PC-3 (cell line): ENCODE measurements around the gene ATP1A2. TPM values are rescaled to one million over a fixed set of nuclear protein-coding genes. Genes with fewer than 3 reads are reported as not detected.
A peak's percentile ranks its signal among the peaks of the same experiment; 100 is the strongest.

Experiments
- ATAC-seq: fragments of 200-7000 bp; cut with Tn5 transposase; 2 replicates; pipeline ENCODE4 v1.9.1; 2020; ENCODE audit warnings: mild to moderate bottlenecking, moderate library complexity
- BruUV-seq: library from RNA; stranded (reverse); fragments of 400-500 nt; replicated peaks from 2 replicates; lab custom pipeline; 2021; lab: Mats Ljungman, UMichigan
- CTCF ChIA-PET: fragments of 300-600 bp; sonication (Branson Sonifier 250); formaldehyde crosslinking; loops from one replicate; lab custom pipeline; 2022; ENCODE audit warnings: antibody characterized with exemption; lab: Charles Lee
- POLR2A ChIA-PET: fragments of 300-600 bp; sonication (Branson Sonifier 250); formaldehyde crosslinking; loops from one replicate; lab custom pipeline; 2022; ENCODE audit warnings: antibody characterized with exemption; ENCODE audit not compliant: unreplicated experiment; lab: Charles Lee
- DNase-seq: peaks from one replicate; pipeline ENCODE4 v3.0.0-alpha.2; 2015
- H2AFZ ChIP-seq: fragments of 300-600 bp; sonication (generic); 2 replicates; pipeline ENCODE4 v1.6.0; 2016; ENCODE audit warnings: antibody characterized with exemption, low read length
- H3F3A ChIP-seq: fragments of 300-600 bp; sonication (generic); one replicate; pipeline ENCODE4 v1.6.0; 2017; ENCODE audit warnings: antibody characterized with exemption, low read length, control low read depth, mild to moderate bottlenecking; ENCODE audit not compliant: unreplicated experiment
- H3K27ac ChIP-seq: fragments of 300-600 bp; sonication (generic); 2 replicates; pipeline ENCODE4 v1.5.1; 2016; ENCODE audit warnings: mild to moderate bottlenecking, low read length
- H3K27me3 ChIP-seq: fragments of 300-600 bp; sonication (generic); 2 replicates; pipeline ENCODE4 v1.6.1; 2016; ENCODE audit warnings: low read length, mixed read lengths
- H3K36me3 ChIP-seq: fragments of 300-600 bp; sonication (generic); 2 replicates; pipeline ENCODE4 v1.6.1; 2016; ENCODE audit warnings: low read depth, mixed run types, low read length, mixed read lengths
- H3K4me1 ChIP-seq: fragments of 300-600 bp; sonication (generic); 2 replicates; pipeline ENCODE4 v1.5.1; 2016; ENCODE audit warnings: low read length; ENCODE audit not compliant: insufficient read depth
- H3K4me2 ChIP-seq: fragments of 300-600 bp; sonication (generic); 2 replicates; pipeline ENCODE4 v1.6.0; 2016; ENCODE audit warnings: low read length
- H3K4me3 ChIP-seq: fragments of 300-600 bp; sonication (generic); 2 replicates; pipeline ENCODE4 v1.5.1; 2016; ENCODE audit warnings: mild to moderate bottlenecking, low read length, mixed read lengths
- H3K79me2 ChIP-seq: fragments of 300-600 bp; sonication (generic); 2 replicates; pipeline ENCODE4 v1.6.1; 2017; ENCODE audit warnings: low read length, mixed read lengths
- H3K9ac ChIP-seq: fragments of 300-600 bp; sonication (generic); 2 replicates; pipeline ENCODE4 v1.6.0; 2016; ENCODE audit warnings: mild to moderate bottlenecking, low read length
- H3K9me2 ChIP-seq: fragments of 300-600 bp; sonication (generic); replicated peaks from 2 replicates; pipeline ENCODE4 v1.6.1; 2016; ENCODE audit warnings: mixed run types, low read length, mixed read lengths
- H3K9me3 ChIP-seq: fragments of 300-600 bp; sonication (generic); 2 replicates; pipeline ENCODE4 v1.6.1; 2016; ENCODE audit warnings: low read length, mixed read lengths
- H4K20me1 ChIP-seq: fragments of 300-600 bp; sonication (generic); 2 replicates; pipeline ENCODE4 v1.6.1; 2016; ENCODE audit warnings: low read length, mixed read lengths
- EZH2 ChIP-seq: fragments of 300-600 bp; sonication (generic); IDR thresholded peaks from one replicate; pipeline ENCODE4 v1.6.1; 2017; ENCODE audit warnings: antibody characterized with exemption, mild to moderate bottlenecking, low read length; ENCODE audit not compliant: unreplicated experiment
- EZH2phosphoT487 ChIP-seq: fragments of 300-600 bp; sonication (generic); IDR thresholded peaks from 2 replicates; pipeline ENCODE4 v1.6.1; 2018; ENCODE audit warnings: mild to moderate bottlenecking, antibody characterized with exemption, low read length, borderline replicate concordance
- intact Hi-C: fragments of 100-400 bp; cut with micrococcal nuclease; formaldehyde crosslinking; loops from 2 replicates; pipeline ENCODE4 v1.9.0; 2023
- total RNA-seq: library from RNA; depleted of rRNA; stranded (reverse); fragments of >200 nt; gene quantifications from 2 replicates; pipeline ENCODE4 v1.2.3, GENCODE V29; 2014
- TF ChIP-seq, protein P1 (sequence below): fragments of 300-600 bp; sonication (generic); conservative IDR thresholded peaks from 2 replicates; pipeline ENCODE4 v1.5.1; 2017; ENCODE audit warnings: antibody characterized with exemption, low read depth, mild to moderate bottlenecking, low read length

The ATP1A2 gene
- total RNA-seq, 1 experiment from 2014 or later, result not detected

DNA sequence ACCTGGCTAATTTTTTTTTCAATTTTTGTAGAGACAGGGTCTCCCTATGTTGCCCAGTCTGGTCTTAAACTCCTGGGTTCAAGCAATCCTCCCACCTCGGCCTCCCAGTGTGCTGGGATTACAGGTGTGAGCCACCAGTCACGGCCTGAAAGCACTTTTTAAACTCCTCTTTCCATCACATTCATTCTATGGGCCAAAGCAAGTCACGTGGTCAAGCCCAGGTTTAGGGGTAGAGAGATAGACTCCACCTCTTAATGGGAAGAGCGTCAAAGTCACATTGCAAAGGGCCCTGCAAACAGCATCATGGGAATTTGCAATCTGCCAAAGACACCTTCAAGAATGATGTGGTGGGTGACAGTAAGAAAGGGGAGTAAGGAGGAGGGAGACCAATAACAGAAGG, 43.0 kb downstream of the ATP1A2 start:
- H2AFZ ChIP-seq, result no peak overlapping the region
- TF ChIP-seq, protein P1, sequence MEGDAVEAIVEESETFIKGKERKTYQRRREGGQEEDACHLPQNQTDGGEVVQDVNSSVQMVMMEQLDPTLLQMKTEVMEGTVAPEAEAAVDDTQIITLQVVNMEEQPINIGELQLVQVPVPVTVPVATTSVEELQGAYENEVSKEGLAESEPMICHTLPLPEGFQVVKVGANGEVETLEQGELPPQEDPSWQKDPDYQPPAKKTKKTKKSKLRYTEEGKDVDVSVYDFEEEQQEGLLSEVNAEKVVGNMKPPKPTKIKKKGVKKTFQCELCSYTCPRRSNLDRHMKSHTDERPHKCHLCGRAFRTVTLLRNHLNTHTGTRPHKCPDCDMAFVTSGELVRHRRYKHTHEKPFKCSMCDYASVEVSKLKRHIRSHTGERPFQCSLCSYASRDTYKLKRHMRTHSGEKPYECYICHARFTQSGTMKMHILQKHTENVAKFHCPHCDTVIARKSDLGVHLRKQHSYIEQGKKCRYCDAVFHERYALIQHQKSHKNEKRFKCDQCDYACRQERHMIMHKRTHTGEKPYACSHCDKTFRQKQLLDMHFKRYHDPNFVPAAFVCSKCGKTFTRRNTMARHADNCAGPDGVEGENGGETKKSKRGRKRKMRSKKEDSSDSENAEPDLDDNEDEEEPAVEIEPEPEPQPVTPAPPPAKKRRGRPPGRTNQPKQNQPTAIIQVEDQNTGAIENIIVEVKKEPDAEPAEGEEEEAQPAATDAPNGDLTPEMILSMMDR, result no peak
- TF ChIP-seq EZH2phosphoT487, result no peak
- TF ChIP-seq EZH2, result no peak

DNA sequence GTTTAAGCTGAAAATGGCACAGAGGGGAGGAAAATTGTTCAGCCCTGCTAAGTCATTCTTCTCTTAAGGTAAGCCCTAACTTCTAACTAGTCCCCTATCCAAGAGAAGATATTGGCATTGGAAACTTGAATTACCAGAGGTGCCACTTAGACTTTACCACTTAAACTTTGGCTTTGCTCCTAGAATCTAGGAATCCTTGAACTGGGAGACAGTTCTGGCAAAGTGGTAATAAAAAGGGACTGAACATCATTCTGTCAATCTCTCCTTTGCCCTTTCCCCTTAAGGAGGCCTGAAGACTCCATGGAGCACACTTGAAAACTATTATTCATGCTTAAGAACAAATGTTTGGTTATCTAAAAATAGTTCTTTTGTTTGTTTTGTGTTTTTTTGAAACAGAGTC, 44.3 kb downstream of the ATP1A2 start:
- peak; percentile 84 for ATAC-seq
- no peaks in the 10 kb centered on the region for H3K9me2 ChIP-seq
- no peaks in the 10 kb centered on the region for H3K36me3 ChIP-seq
- intact Hi-C loops, result loop anchor here (1.0 kb wide), 1 partner anchor 60 kb away; no protein-coding TSS in a partner anchor
- no peak overlapping the region for H3K4me3 ChIP-seq
- H3K9me3 ChIP-seq, result no peaks in the 10 kb centered on the region
- H3K9ac ChIP-seq, result no peak overlapping the region
- H3K27ac ChIP-seq, result peak overlapping the region; percentile 58
- ChIA-PET CTCF (interaction anchor here (0.7 kb wide), 1 partner anchor 51 kb away, joined by 3 read pairs; no protein-coding TSS in a partner anchor), POLR2A (no interaction called here)
- peaks cover 11% of the 10 kb centered on the region; the same call in 1 of the 2 replicates for H3K4me1 ChIP-seq
- H3K27me3 ChIP-seq, result no peaks in the 10 kb centered on the region
- H3F3A ChIP-seq, result no peaks in the 10 kb centered on the region
- H3K79me2 ChIP-seq, result no peaks in the 10 kb centered on the region
- peak; percentile 88 for DNase-seq
- no peaks in the 10 kb centered on the region for H4K20me1 ChIP-seq
- H3K4me2 ChIP-seq, result peak overlapping the region; percentile 15
- no TSS peak for BruUV-seq
- no peak overlapping the region for H2AFZ ChIP-seq
- TF ChIP-seq EZH2 (no peak), EZH2phosphoT487 (no peak)
- TF ChIP-seq, protein P1, result no peak

More for the DNA sequence above, 43.0 kb downstream of the ATP1A2 start:
- Histone ChIP-seq H3K27ac (no peak overlapping the region), H3K79me2 (no peaks in the 10 kb centered on the region), H3K9me2 (no peaks in the 10 kb centered on the region), H3K4me3 (no peak overlapping the region), H3K9me3 (no peaks in the 10 kb centered on the region), H4K20me1 (no peaks in the 10 kb centered on the region), H3K4me1 (peaks cover 11% of the 10 kb centered on the region; the same call in 1 of the 2 replicates), H3K9ac (no peak overlapping the region), H3K36me3 (no peaks in the 10 kb centered on the region), H3F3A (no peaks in the 10 kb centered on the region), H3K4me2 (no peak overlapping the region), H3K27me3 (no peaks in the 10 kb centered on the region)
- DNase-seq (no peak), ATAC-seq (no peak)
- intact Hi-C loops, result no loop called here
- BruUV-seq, result no TSS peak
- POLR2A ChIA-PET, result no interaction called here
- CTCF ChIA-PET, result interaction anchor here (0.5 kb wide), 1 partner anchor 47 kb away, joined by 6 read pairs; no protein-coding TSS in a partner anchor

DNA sequence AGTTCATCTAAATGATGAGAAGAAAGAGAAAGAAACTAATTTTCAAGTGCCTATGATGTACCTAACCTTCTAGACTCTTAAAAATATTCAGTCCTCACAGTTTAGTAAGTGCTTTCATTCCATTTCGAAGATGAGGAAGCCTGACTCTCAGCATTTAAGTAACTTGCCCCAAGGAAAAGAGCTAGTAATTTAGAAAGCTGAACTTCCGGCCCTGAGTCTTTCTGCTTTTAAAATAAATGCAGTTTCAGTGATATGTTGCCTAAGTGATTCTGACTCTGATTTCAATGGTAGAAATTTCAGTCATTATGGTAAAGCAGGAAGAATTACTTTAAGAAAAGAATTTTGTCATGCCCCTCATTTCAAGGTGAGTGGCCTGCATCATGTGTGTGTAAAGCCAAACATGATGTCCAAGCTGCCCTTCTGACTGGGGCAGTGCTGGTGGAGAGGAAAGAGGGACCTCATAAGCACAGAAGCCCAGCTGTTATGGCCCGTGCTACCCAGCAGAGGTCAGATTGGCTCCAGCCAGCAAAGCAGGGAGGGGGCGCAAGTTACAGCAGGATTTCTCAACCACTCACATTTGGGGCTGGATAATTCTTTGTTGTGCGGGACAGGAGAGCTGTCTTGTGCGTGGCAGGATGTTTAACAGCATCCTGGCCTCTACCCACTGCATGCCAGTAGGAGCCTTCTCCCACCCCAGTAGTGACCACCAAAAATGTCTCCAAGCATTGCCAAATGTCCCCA, 46.6 kb downstream of the ATP1A2 start:
- no peaks in the 10 kb centered on the region for H3K9me2 ChIP-seq
- ChIA-PET POLR2A (interaction anchor here (0.7 kb wide), 1 partner anchor 13 kb away, joined by 5 read pairs; no protein-coding TSS in a partner anchor), CTCF (interaction anchor here (0.6 kb wide), 1 partner anchor 54 kb away, joined by 3 read pairs; no protein-coding TSS in a partner anchor)
- no peaks in the 10 kb centered on the region for H3K36me3 ChIP-seq
- H3K27ac ChIP-seq, result no peak overlapping the region
- intact Hi-C loops, result no loop called here
- no peak overlapping the region for H3K4me3 ChIP-seq
- no peak overlapping the region for H3K4me2 ChIP-seq
- no peak for DNase-seq
- H4K20me1 ChIP-seq, result no peaks in the 10 kb centered on the region
- no peaks in the 10 kb centered on the region for H3K27me3 ChIP-seq
- H3F3A ChIP-seq, result no peaks in the 10 kb centered on the region
- H3K79me2 ChIP-seq, result no peaks in the 10 kb centered on the region
- no peak for TF ChIP-seq EZH2phosphoT487
- TF ChIP-seq, protein P1, result peak; percentile 57
- ATAC-seq, result peak; percentile 43; the same call in 1 of the 2 replicates
- BruUV-seq, result no TSS peak
- peaks cover 16% of the 10 kb centered on the region for H3K4me1 ChIP-seq
- H3K9ac ChIP-seq, result no peak overlapping the region
- no peaks in the 10 kb centered on the region for H3K9me3 ChIP-seq
- H2AFZ ChIP-seq, result no peak overlapping the region
